ENCODE data around the gene KCTD12.

Gene KCTD12

DNA sequence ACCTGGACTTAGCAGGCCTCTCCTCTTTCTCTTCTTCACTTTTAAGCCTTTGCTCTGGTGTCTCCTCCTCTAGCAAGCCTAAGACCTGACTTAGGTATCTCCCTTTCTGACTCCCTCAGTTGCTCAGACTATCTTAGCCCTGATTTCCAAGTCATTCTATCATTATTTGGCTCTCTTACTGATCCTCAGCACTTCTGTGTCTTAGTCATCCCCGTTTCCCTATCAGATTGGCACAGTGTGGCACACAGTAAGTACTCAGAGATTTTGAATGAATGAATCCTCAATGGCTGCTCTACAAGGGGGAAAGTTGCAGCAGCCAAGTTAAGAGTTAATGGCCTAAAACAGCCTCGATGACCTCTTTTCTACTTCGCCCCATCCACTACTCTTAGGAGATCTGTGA lies 8.2 kb downstream of the KCTD12 start:
- no peak for TF ChIP-seq ZNF274 (IDR thresholded peaks at IDR 0.05; ENCODE audit: low read depth, low read length)

DNA sequence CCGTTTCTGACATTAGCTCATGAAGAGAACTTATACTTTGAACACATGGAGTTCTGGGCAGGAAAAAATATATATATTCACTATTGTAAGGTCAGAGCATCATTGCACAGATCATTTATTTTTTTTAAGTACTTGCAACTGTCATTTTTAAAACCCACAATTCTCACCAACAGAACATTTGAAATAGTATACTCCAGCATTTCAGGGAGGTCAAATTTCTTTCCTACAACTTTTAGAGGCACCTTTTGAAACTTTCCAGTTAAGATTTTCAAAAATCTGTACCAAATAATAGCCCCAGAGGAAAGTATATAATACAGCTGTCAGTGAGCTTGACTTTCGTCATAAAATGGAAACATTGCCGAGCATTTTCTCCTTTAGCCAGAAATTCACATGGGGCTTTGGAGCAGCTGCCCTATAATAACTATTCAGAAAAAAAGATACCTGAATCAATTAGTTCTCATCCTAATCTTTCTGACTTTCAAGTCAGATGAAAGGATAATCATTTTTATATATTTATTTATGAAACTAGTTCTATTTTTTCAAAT lies 10.9 kb downstream of the KCTD12 start:
- no peak overlapping the region for H3K4me3 ChIP-seq (ENCODE audit: low read length)
- no peak for TF ChIP-seq ZNF274 (IDR thresholded peaks at IDR 0.05; ENCODE audit: low read depth, low read length)

More for the DNA sequence above, 8.2 kb downstream of the KCTD12 start:
- H3K4me3 ChIP-seq (ENCODE audit: low read length), result no peak overlapping the region

- no peak overlapping the region for H3K4me3 ChIP-seq (ENCODE audit: low read length)
- TF ChIP-seq ZNF274 (IDR thresholded peaks at IDR 0.05; ENCODE audit: low read depth, low read length), result no peak
These were observed 11.7 kb downstream of the KCTD12 start for GRCh38 chr13:76874479-76874878.

DNA sequence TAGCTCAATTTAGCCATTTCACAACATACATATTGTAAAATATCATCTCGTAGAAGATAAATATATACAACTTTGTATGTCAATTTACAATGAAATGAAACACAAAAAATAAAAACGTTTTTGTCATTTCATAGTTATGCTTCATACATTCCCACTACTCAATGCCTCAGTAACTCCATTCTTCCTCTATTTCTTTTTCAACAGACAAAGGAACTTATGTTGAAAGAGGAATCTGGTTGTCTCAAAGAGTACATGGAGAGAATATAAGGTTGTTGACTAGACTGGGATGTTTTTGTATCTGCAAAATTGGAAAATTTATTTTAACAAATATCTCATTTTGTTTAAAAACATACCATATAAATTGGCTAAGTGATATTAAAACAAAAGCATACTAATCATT lies 12.8 kb downstream of the KCTD12 start:
- TF ChIP-seq ZNF274 (IDR thresholded peaks at IDR 0.05; ENCODE audit: low read depth, low read length), result no peak
- no peak overlapping the region for H3K4me3 ChIP-seq (ENCODE audit: low read length)

GRCh38 chr13:76872675-76873074 lies 13.5 kb downstream of the KCTD12 start:
- H3K4me3 ChIP-seq (ENCODE audit: low read length), result no peak overlapping the region
- TF ChIP-seq ZNF274 (IDR thresholded peaks at IDR 0.05; ENCODE audit: low read depth, low read length), result no peak

- H3K4me3 ChIP-seq (ENCODE audit: low read length), result no peak overlapping the region
- TF ChIP-seq ZNF274 (IDR thresholded peaks at IDR 0.05; ENCODE audit: low read depth, low read length), result no peak
These were observed 14.8 kb downstream of the KCTD12 start for GRCh38 chr13:76871432-76871831.

- no peak overlapping the region for H3K4me3 ChIP-seq (ENCODE audit: low read length)
- no peak for TF ChIP-seq ZNF274 (IDR thresholded peaks at IDR 0.05; ENCODE audit: low read depth, low read length)
These were observed 17.8 kb downstream of the KCTD12 start for GRCh38 chr13:76868371-76868770.

- H3K4me3 ChIP-seq (ENCODE audit: low read length), result no peak overlapping the region
- TF ChIP-seq ZNF274 (IDR thresholded peaks at IDR 0.05; ENCODE audit: low read depth, low read length), result no peak
These were observed 20.2 kb downstream of the KCTD12 start for GRCh38 chr13:76865996-76866503.

GRCh38 chr13:76865109-76865508 lies 21.1 kb downstream of the KCTD12 start:
- no peak overlapping the region for H3K4me3 ChIP-seq (ENCODE audit: low read length)
- no peak for TF ChIP-seq ZNF274 (IDR thresholded peaks at IDR 0.05; ENCODE audit: low read depth, low read length)

GRCh38 chr13:76864259-76864658 lies 21.9 kb downstream of the KCTD12 start:
- no peak for TF ChIP-seq ZNF274 (IDR thresholded peaks at IDR 0.05; ENCODE audit: low read depth, low read length)
- no peak overlapping the region for H3K4me3 ChIP-seq (ENCODE audit: low read length)

DNA sequence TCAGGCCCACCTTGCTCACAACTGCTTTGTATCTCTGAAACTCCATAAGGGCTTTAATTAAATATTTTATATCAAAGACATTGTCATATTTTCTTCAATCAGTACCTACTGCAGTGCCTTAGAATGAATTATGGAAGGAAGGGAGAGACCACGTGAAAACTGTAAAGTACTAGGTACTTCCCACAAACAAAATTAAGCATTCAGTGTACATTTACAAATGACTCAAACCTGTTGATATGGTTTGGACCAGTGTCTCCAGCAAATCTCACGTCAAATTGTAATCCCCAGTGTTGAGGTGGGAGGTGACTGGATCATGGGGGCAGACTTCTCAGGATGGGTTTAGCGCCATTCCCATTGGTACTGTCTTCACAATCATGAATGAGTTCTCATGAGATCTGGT lies 23.2 kb downstream of the KCTD12 start:
- no peak for TF ChIP-seq ZNF274 (IDR thresholded peaks at IDR 0.05; ENCODE audit: low read depth, low read length)
- no peak overlapping the region for H3K4me3 ChIP-seq (ENCODE audit: low read length)

DNA sequence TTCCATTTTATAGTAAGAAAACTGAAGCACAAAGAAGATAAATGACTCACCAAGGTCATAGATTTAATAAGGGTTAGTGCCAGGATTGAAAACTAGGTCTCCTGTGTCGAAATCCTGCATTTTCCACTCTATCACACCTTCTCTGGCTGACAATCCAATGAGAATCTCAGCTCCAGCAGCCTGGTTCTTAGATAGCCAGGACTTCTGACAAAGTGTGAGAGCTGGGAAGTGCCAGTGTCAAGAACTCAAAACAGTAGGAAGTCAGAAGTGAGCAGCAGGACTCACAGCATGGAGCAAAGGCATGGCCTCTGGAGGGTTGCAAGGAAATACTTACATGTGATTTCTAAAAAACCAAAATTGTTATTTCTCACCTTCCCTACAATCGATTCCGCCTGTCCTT lies 24.3 kb downstream of the KCTD12 start:
- TF ChIP-seq ZNF274 (IDR thresholded peaks at IDR 0.05; ENCODE audit: low read depth, low read length), result no peak
- no peak overlapping the region for H3K4me3 ChIP-seq (ENCODE audit: low read length)

- TF ChIP-seq ZNF274 (IDR thresholded peaks at IDR 0.05; ENCODE audit: low read depth, low read length), result no peak
These were observed 25.5 kb downstream of the KCTD12 start for GRCh38 chr13:76860706-76861105.

GRCh38 chr13:76854894-76855293 lies 31.3 kb downstream of the KCTD12 start:
- no peak for TF ChIP-seq ZNF274 (IDR thresholded peaks at IDR 0.05; ENCODE audit: low read depth, low read length)
- H3K4me3 ChIP-seq (ENCODE audit: low read length), result no peak overlapping the region

More at GRCh38 chr13:76860706-76861105, 25.5 kb downstream of the KCTD12 start:
- H3K4me3 ChIP-seq (ENCODE audit: low read length), result no peak overlapping the region

GRCh38 chr13:76853921-76854608 lies 32.1 kb downstream of the KCTD12 start:
- H3K4me3 ChIP-seq (ENCODE audit: low read length), result no peak overlapping the region
- TF ChIP-seq ZNF274 (IDR thresholded peaks at IDR 0.05; ENCODE audit: low read depth, low read length), result no peak
